SK-N-SH treated with all-trans-retinoic acid at 6 μM for 48 hours (cell line): ENCODE measurements around the gene GXYLT2.

Source experiments
- ARNTL ChIP-seq: fragments of 450-650 bp; formaldehyde crosslinking; IDR thresholded peaks from 2 replicates; pipeline ENCODE4 v1.5.0; 2020; ENCODE audit warnings: low read depth, mild to moderate bottlenecking, moderate library complexity, borderline replicate concordance
- BACH2 ChIP-seq: fragments of 250-450 bp; sonication (Bioruptor Pico); IDR thresholded peaks from 2 replicates; pipeline ENCODE4 v1.9.0; 2021; ENCODE audit warnings: mild to moderate bottlenecking, borderline replicate concordance
- CREB5 ChIP-seq: fragments of 250-450 bp; sonication (Bioruptor Pico); IDR thresholded peaks from 2 replicates; pipeline ENCODE4 v1.5.1; 2020; ENCODE audit warnings: low read depth, mild to moderate bottlenecking, moderate library complexity
- CSDC2 ChIP-seq: fragments of 250-450 bp; sonication (Bioruptor Pico); IDR thresholded peaks from 2 replicates; pipeline ENCODE4 v1.5.0; 2020; ENCODE audit warnings: mild to moderate bottlenecking, moderate library complexity
- GLIS3 ChIP-seq: fragments of 250-450 bp; sonication (Bioruptor Pico); IDR thresholded peaks from 2 replicates; pipeline ENCODE4 v1.5.0; 2020; ENCODE audit warnings: mild to moderate bottlenecking, moderate library complexity
- ISL1 ChIP-seq: fragments of 250-450 bp; sonication (Bioruptor Pico); IDR thresholded peaks from 2 replicates; pipeline ENCODE4 v2.1.2; 2022; ENCODE audit warnings: mild to moderate bottlenecking, moderate library complexity
- PATZ1 ChIP-seq: fragments of 250-450 bp; sonication (Bioruptor Pico); IDR thresholded peaks from 2 replicates; pipeline ENCODE4 v1.8.0; 2020; ENCODE audit warnings: mild to moderate bottlenecking, moderate library complexity, borderline replicate concordance
- SNAI2 ChIP-seq: fragments of 250-450 bp; sonication (Bioruptor Pico); IDR thresholded peaks from 2 replicates; pipeline ENCODE4 v1.5.0; 2020; ENCODE audit warnings: mild to moderate bottlenecking, moderate library complexity
- TCF4 ChIP-seq: fragments of 250-450 bp; sonication (Bioruptor Pico); IDR thresholded peaks from 2 replicates; pipeline ENCODE4 v1.8.0; 2021; ENCODE audit warnings: mild to moderate bottlenecking, moderate library complexity, borderline replicate concordance
- TOX ChIP-seq: fragments of 250-450 bp; sonication (Bioruptor Pico); IDR thresholded peaks from 2 replicates; pipeline ENCODE4 v1.8.0; 2021; ENCODE audit warnings: mild to moderate bottlenecking, moderate library complexity, borderline replicate concordance
- ZFP3 ChIP-seq: fragments of 250-450 bp; sonication (Bioruptor Pico); IDR thresholded peaks from 2 replicates; pipeline ENCODE4 v1.5.0; 2020; ENCODE audit warnings: mild to moderate bottlenecking, moderate library complexity
- ZFP30 ChIP-seq: fragments of 450-650 bp; formaldehyde crosslinking; IDR thresholded peaks from 2 replicates; pipeline ENCODE4 v1.5.0; 2022; ENCODE audit warnings: mild to moderate bottlenecking, moderate library complexity
- ZNF565 ChIP-seq: fragments of 450-650 bp; formaldehyde crosslinking; conservative IDR thresholded peaks from 2 replicates; pipeline ENCODE4 v1.5.0; 2020; ENCODE audit warnings: low read depth, mild to moderate bottlenecking, moderate library complexity
- ZNF8 ChIP-seq: fragments of 450-650 bp; formaldehyde crosslinking; IDR thresholded peaks from 2 replicates; pipeline ENCODE4 v1.5.0; 2020; ENCODE audit warnings: mild to moderate bottlenecking, moderate library complexity

- no peak for TF ChIP-seq ZFP30 (CRISPR knock-in tag)
- TF ChIP-seq ZNF8 (CRISPR knock-in tag): no peak
- TF ChIP-seq SNAI2: no peak
- TF ChIP-seq GLIS3 (CRISPR knock-in tag): no peak
- no peak for TF ChIP-seq ZFP3 (CRISPR knock-in tag)
- TF ChIP-seq ZNF565 (CRISPR knock-in tag): no peak
- TF ChIP-seq ARNTL: no peak
- TF ChIP-seq TOX (CRISPR knock-in tag): no peak
- TF ChIP-seq CREB5 (CRISPR knock-in tag): no peak
- TF ChIP-seq ISL1: no peak
- TF ChIP-seq CSDC2 (CRISPR knock-in tag): no peak
- TF ChIP-seq PATZ1 (CRISPR knock-in tag): no peak
- no peak for TF ChIP-seq TCF4 (CRISPR knock-in tag)
- TF ChIP-seq BACH2 (CRISPR knock-in tag): no peak
Observed at GRCh38 chr3:72949016-72949415, 61.2 kb downstream of the GXYLT2 start.
